KOPT-K1 (cell line): ENCODE data around the gene SLC25A13.

Experiments used
- H3K27ac ChIP-seq: fragments of 200-600 bp; sonication (generic); 2 replicates; pipeline ENCODE4 v1.5.1; 2016; ENCODE audit warnings: antibody characterized with exemption, mild to moderate bottlenecking, low read depth, low read length; ENCODE audit not compliant: poor library complexity, severe bottlenecking
- H3K36me3 ChIP-seq: fragments of 200-600 bp; sonication (generic); 2 replicates; pipeline ENCODE4 v1.5.1; 2017; ENCODE audit warnings: antibody characterized with exemption, mild to moderate bottlenecking, low read length, moderate library complexity; ENCODE audit not compliant: insufficient read depth
- H3K9me3 ChIP-seq: fragments of 200-600 bp; sonication (generic); 2 replicates; pipeline ENCODE4 v1.5.1; 2017; ENCODE audit warnings: antibody characterized with exemption, low read length, mild to moderate bottlenecking; ENCODE audit not compliant: insufficient read depth, poor library complexity, severe bottlenecking

The SLC25A13 gene

GRCh38 chr7:96080027-96080426 lies 241.9 kb downstream of the SLC25A13 start:
- H3K27ac ChIP-seq, result no peak overlapping the region
- peaks cover 7% of the 10 kb centered on the region for H3K9me3 ChIP-seq
- H3K36me3 ChIP-seq, result no peaks in the 10 kb centered on the region

GRCh38 chr7:96076350-96076707 lies 245.6 kb downstream of the SLC25A13 start:
- no peaks in the 10 kb centered on the region for H3K36me3 ChIP-seq
- peaks cover 7% of the 10 kb centered on the region for H3K9me3 ChIP-seq
- no peak overlapping the region for H3K27ac ChIP-seq

- Histone ChIP-seq H3K27ac (no peak overlapping the region), H3K36me3 (no peaks in the 10 kb centered on the region), H3K9me3 (peaks cover 7% of the 10 kb centered on the region)
These were observed 246.2 kb downstream of the SLC25A13 start for GRCh38 chr7:96075510-96076349.

- no peaks in the 10 kb centered on the region for H3K36me3 ChIP-seq
- no peak overlapping the region for H3K27ac ChIP-seq
- H3K9me3 ChIP-seq, result peaks cover 7% of the 10 kb centered on the region
These were observed 247.0 kb downstream of the SLC25A13 start for GRCh38 chr7:96074871-96075270.
